HepG2 (cell line): ENCODE measurements around the gene POLR1H. TPM values are rescaled to one million over a fixed set of nuclear protein-coding genes. Genes with fewer than 3 reads are reported as not detected.
A peak's percentile ranks its signal among the peaks of the same experiment; 100 is the strongest.

Experiments
- BCL3 ChIP-seq: sonication (generic); formaldehyde crosslinking; IDR thresholded peaks from 2 replicates; pipeline ENCODE4 v1.5.1; 2020; ENCODE audit warnings: mild to moderate bottlenecking, missing genetic modification reagents, moderate library complexity
- CAMTA2 ChIP-seq: sonication (generic); formaldehyde crosslinking; IDR thresholded peaks from 2 replicates; pipeline ENCODE4 v1.4.0; 2020; ENCODE audit warnings: mild to moderate bottlenecking, missing genetic modification reagents, borderline replicate concordance
- GMEB2 ChIP-seq: IDR thresholded peaks from 2 replicates; pipeline ENCODE4 v1.6.1; 2016; ENCODE audit warnings: missing biosample characterization, missing genetic modification reagents, low read depth
- HOXA7 ChIP-seq: sonication (generic); formaldehyde crosslinking; IDR thresholded peaks from 2 replicates; pipeline ENCODE4 v1.8.1; 2022; ENCODE audit warnings: mild to moderate bottlenecking, missing genetic modification reagents, moderate library complexity
- KLF15 ChIP-seq: sonication (generic); formaldehyde crosslinking; IDR thresholded peaks from 2 replicates; pipeline ENCODE4 v1.8.1; 2023; ENCODE audit warnings: borderline replicate concordance, mild to moderate bottlenecking, inconsistent platforms, missing genetic modification reagents, mixed read lengths
- MTA3 ChIP-seq: sonication (generic); formaldehyde crosslinking; IDR thresholded peaks from 2 replicates; pipeline ENCODE4 v1.4.0; 2020; ENCODE audit warnings: missing genetic modification reagents
- NAIF1 ChIP-seq: sonication (generic); formaldehyde crosslinking; IDR thresholded peaks from 2 replicates; pipeline ENCODE4 v1.5.0; 2020; ENCODE audit warnings: mild to moderate bottlenecking, missing genetic modification reagents, borderline replicate concordance
- NFKB2 ChIP-seq: sonication (generic); formaldehyde crosslinking; IDR thresholded peaks from 2 replicates; pipeline ENCODE4 v1.4.0; 2020; ENCODE audit warnings: missing genetic modification reagents, borderline replicate concordance
- NFYC ChIP-seq: IDR thresholded peaks from 2 replicates; pipeline ENCODE4 v1.6.1; 2016; ENCODE audit warnings: missing genetic modification reagents, missing compliant biosample characterization
- PHF20 ChIP-seq: sonication (generic); formaldehyde crosslinking; IDR thresholded peaks from 2 replicates; pipeline ENCODE4 v1.5.0; 2020; ENCODE audit warnings: mild to moderate bottlenecking, missing genetic modification reagents
- RBM22 ChIP-seq: fragments of 200-400 bp; formaldehyde crosslinking; optimal IDR thresholded peaks from 2 replicates; pipeline ENCODE3; 2017; ENCODE audit warnings: mild to moderate bottlenecking, low read length, moderate library complexity
- RXRA ChIP-seq: sonication (generic); formaldehyde crosslinking; IDR thresholded peaks from 2 replicates; pipeline ENCODE4 v1.5.1; 2020; ENCODE audit warnings: missing genetic modification reagents
- SUZ12 ChIP-seq: fragments of 150-350 bp; IDR thresholded peaks from 2 replicates; pipeline ENCODE4 v1.6.1; 2014; ENCODE audit warnings: low read depth, low read length
- YEATS2 ChIP-seq: sonication (generic); formaldehyde crosslinking; IDR thresholded peaks from 2 replicates; pipeline ENCODE4 v1.4.0; 2020; ENCODE audit warnings: missing genetic modification reagents, borderline replicate concordance
- ZBTB34 ChIP-seq: sonication (generic); formaldehyde crosslinking; IDR thresholded peaks from 2 replicates; pipeline ENCODE4 v1.8.0; 2022; ENCODE audit warnings: mild to moderate bottlenecking, missing genetic modification reagents
- ZNF180 ChIP-seq: sonication (generic); formaldehyde crosslinking; IDR thresholded peaks from 2 replicates; pipeline ENCODE4 v1.4.0; 2020; ENCODE audit warnings: low read depth, missing genetic modification reagents, borderline replicate concordance
- ZNF263 ChIP-seq: sonication (generic); formaldehyde crosslinking; IDR thresholded peaks from 2 replicates; pipeline ENCODE4 v1.4.0; 2020; ENCODE audit warnings: missing genetic modification reagents
- ZNF350 ChIP-seq: sonication (generic); formaldehyde crosslinking; IDR thresholded peaks from 2 replicates; pipeline ENCODE4 v1.4.0; 2020; ENCODE audit warnings: mild to moderate bottlenecking, low read depth, missing genetic modification reagents, borderline replicate concordance
- ZNF513 ChIP-seq: sonication (generic); formaldehyde crosslinking; conservative IDR thresholded peaks from 2 replicates; pipeline ENCODE4 v1.5.0; 2020; ENCODE audit warnings: missing genetic modification reagents
- ZNF597 ChIP-seq: sonication (generic); formaldehyde crosslinking; IDR thresholded peaks from 2 replicates; pipeline ENCODE4 v1.5.0; 2020; ENCODE audit warnings: missing genetic modification reagents
- ZNF619 ChIP-seq: sonication (generic); formaldehyde crosslinking; IDR thresholded peaks from 2 replicates; pipeline ENCODE4 v1.4.0; 2020; ENCODE audit warnings: mild to moderate bottlenecking, missing genetic modification reagents
- polyA plus RNA-seq, 8 experiments: library from polyadenylated mRNA; depleted of rRNA in 3 of 8; stranded (reverse) in 7 of 8; unstranded in 1 of 8; fragments of >200 nt; fragmentation: Illumina TruSeq in 4 of 8; extraction: Trizol in 4 of 8; gene quantifications; 2 replicates each; pipeline versions ENCODE4 v1.2.1 to v1.2.3, GENCODE V29; 2011 to 2016; ENCODE audit warnings: low read depth in 4 of 8, missing spikeins in 1 of 8, mixed read lengths in 1 of 8; ENCODE audit not compliant: insufficient read depth in 1 of 8
- total RNA-seq, 5 experiments: library from RNA; depleted of rRNA; stranded (reverse); fragments of >200 nt; fragmentation: Illumina TruSeq; extraction: Trizol; gene quantifications; 2 replicates each; pipeline ENCODE4 v1.2.3, GENCODE V29; 2016; ENCODE audit warnings: low read depth in 1 of 5

The POLR1H gene
- total and polyA plus RNA-seq, 2 of the 13 experiments (the other 11 are each of a cell fraction or from before 2014, with no cell fraction given) = 61.4 to 79.8 TPM

- TF ChIP-seq ZBTB34 (CRISPR knock-in tag) (no peak), MTA3 (CRISPR knock-in tag) (no peak), RXRA (peak; percentile 86), KLF15 (CRISPR knock-in tag) (no peak), CAMTA2 (0 out of 2 replicates have a peak, but pooled peaks have one; percentile 44), RBM22 (no peak), ZNF350 (no peak; the same call in 1 of the 2 replicates), ZNF263 (CRISPR knock-in tag) (no peak), ZNF180 (CRISPR knock-in tag) (no peak), BCL3 (CRISPR knock-in tag) (no peak; the same call in none of the 2 replicates), YEATS2 (CRISPR knock-in tag) (no peak), PHF20 (CRISPR knock-in tag) (no peak; the same call in 1 of the 2 replicates), GMEB2 (0 out of 2 replicates have a peak, but pooled peaks have one; percentile 24), NFKB2 (peak; percentile 58), NFYC (CRISPR knock-in tag) (0 out of 2 replicates have a peak, but pooled peaks have one; percentile 13), ZNF619 (CRISPR knock-in tag) (peak; percentile 88), ZNF513 (CRISPR knock-in tag) (no peak), ZNF597 (CRISPR knock-in tag) (no peak), SUZ12 (no peak), NAIF1 (CRISPR knock-in tag) (peak; percentile 87; the same call in 1 of the 2 replicates), HOXA7 (no peak)
Measured at GRCh38 chr6:30100585-30101443, 39.7 kb downstream of the POLR1H start (continued).
